C4-2B (cell line): ENCODE results near the gene ADAMTSL1.

Experiments
- ZFX ChIP-seq: fragments of 450-650 bp; IDR thresholded peaks from 2 replicates; pipeline ENCODE4 v1.6.1; 2017
- TF ChIP-seq, protein P1 (sequence below): fragments of 450-650 bp; conservative IDR thresholded peaks from 2 replicates; pipeline ENCODE4 v1.5.1; 2017; ENCODE audit warnings: mild to moderate bottlenecking

GRCh38 chr9:18717759-18718158 is 243.8 kb downstream of the ADAMTSL1 start:
- TF ChIP-seq, protein P1, sequence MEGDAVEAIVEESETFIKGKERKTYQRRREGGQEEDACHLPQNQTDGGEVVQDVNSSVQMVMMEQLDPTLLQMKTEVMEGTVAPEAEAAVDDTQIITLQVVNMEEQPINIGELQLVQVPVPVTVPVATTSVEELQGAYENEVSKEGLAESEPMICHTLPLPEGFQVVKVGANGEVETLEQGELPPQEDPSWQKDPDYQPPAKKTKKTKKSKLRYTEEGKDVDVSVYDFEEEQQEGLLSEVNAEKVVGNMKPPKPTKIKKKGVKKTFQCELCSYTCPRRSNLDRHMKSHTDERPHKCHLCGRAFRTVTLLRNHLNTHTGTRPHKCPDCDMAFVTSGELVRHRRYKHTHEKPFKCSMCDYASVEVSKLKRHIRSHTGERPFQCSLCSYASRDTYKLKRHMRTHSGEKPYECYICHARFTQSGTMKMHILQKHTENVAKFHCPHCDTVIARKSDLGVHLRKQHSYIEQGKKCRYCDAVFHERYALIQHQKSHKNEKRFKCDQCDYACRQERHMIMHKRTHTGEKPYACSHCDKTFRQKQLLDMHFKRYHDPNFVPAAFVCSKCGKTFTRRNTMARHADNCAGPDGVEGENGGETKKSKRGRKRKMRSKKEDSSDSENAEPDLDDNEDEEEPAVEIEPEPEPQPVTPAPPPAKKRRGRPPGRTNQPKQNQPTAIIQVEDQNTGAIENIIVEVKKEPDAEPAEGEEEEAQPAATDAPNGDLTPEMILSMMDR = no peak
- TF ChIP-seq ZFX = no peak
